Measurements from ENCODE around the gene WDR4.
A peak's percentile ranks its signal among the peaks of the same experiment; 100 is the strongest.
"Not testable (repeated sequence)": the region's sequence is repeated elsewhere in the genome, so short reads cannot be mapped to it uniquely, and the experiment has no call there.

The WDR4 gene, protein sequence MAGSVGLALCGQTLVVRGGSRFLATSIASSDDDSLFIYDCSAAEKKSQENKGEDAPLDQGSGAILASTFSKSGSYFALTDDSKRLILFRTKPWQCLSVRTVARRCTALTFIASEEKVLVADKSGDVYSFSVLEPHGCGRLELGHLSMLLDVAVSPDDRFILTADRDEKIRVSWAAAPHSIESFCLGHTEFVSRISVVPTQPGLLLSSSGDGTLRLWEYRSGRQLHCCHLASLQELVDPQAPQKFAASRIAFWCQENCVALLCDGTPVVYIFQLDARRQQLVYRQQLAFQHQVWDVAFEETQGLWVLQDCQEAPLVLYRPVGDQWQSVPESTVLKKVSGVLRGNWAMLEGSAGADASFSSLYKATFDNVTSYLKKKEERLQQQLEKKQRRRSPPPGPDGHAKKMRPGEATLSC
- total RNA-seq, result 2.3 to 14.1 (median 6.8) reads per million in 18 experiments

DNA sequence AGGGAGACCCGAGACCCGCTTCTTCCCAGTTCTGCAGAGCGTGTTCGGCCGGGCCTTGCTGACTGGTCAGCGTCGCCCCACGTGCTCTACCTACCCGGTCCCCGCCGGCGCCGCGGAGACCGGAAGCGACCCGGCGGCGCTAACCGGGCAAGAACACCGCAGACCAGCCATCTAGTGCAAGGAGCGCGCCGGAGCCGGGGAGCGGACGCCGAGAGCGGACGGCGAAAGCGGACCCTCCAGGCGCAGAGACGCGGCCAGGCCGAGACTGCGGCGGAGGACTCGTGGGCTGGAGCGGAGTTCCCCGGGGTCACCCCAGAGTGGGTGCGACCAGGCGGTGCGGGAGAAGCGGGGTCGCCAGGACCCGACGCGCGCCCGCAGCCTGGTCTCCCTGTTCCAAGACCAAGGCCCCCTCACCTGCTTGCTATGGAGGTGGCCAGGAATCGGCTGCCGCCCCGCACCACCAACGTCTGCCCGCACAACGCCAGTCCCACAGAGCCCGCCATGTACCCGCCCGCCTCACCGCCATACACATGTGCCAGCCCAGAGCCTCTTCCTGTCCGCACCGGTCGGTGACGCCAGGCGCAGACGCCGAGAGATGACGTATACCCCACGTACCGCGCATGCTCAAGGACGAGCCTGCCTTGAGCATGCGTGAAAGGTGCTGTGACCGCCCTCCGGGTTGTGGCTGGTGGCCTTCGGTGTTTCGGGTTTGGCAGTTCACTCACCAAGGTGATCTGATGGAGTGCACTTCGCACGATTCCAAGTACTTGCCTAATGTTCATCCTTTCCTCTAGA is at the start of gene WDR4:
Gene WDR4, minus strand, starts transcription at position 547 of the 795 bp plus-strand sequence. Its CDS starts 44 bp downstream, at position 503.
- DNase-seq, result peak; percentile 99

DNA sequence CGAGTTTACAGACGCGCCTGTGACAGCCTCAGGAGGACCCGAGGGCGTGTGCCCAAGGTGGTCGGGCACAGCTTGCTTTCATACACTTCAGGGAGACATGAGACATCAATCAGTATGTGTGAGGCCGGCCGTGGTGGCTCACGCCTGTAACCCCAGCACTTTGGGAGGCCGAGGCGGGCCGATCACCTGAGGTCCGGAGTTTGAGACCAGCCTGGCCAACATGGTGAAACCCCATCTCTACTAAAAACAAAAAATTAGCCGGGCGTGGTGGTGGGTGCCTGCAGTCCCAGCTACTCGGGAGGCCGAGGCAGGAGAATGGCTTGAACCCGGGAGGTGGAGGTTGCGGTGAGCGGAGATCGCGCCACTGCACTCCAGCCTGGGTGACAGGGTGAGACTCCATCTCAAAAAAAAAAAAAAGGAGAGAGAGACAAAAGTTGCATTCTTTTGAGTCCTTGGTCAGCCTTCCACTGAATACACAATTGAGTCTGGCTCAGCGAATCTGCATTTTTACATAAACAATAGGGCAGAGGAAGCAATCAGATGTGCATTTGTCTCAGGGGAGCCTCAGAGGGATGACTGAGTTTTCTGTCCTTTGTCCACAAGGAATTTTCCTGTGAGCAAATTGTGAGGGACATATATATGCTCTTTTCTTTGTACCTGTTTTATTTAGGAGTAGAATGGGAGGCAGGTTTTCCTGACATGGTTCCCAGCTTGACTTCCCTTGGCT is 48.3 kb upstream of the WDR4 start:
- not testable (repeated sequence) for DNase-seq

DNA sequence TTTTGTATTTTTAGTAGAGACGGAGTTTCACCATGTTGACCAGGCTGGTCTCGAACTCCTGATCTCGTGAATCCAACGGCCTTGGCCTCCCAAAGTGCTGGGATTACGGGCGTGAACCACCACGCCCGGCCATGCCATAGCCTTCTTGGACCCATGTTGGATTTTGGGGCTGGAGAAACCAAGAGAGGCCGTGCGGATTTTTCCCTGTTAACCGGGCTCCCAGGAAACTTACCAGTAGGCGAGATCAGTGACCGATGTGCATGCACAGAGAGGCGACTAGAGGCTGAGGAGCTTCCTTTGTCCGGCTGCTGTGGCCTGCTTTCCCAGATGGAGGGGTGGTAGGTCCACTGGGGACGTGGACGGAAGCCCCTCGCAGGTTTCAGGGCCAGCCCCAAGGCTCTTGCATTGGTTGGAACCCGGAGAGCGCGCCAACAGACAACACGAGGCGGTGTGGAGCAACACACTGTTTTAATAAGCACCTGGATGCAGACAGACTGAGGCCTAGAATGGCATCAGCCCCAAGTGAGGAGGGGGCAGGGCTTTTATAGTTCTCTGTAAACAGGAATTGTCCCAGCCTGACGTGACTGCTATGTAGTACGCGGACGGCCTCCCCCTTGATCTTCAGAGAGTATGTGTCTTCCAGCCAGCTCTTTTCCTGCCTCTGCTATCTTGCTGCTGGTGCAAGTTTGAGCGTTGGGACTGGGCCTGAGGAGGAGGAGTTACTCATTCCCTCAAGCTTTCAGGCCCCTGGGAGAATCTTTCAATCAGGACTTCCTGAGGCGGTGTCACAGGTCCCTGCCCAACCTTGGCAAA is 46.0 kb upstream of the WDR4 start, which contains the start of gene ERVH48-1:
Gene ERVH48-1, minus strand, starts transcription at position 517 of the 813 bp plus-strand sequence. CDS start 6,624 bp downstream, outside the sequence.
- no peak for DNase-seq

DNA sequence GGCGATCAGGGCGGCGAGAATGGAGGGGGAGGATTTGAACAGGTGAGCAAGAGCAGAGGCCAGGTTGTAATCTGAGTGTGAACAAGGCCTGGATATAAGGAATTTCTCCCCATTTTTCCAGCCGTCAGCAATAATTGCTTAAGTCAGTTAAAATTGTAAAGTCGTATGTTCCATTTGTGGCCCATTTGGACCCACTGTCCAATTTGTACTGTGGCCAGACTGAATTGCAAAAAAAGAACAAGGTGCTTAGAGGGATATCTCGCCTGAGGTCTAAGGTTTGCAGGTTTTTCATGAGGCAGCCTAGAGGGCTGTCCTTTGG is 45.1 kb upstream of the WDR4 start:
- DNase-seq, result no peak

DNA sequence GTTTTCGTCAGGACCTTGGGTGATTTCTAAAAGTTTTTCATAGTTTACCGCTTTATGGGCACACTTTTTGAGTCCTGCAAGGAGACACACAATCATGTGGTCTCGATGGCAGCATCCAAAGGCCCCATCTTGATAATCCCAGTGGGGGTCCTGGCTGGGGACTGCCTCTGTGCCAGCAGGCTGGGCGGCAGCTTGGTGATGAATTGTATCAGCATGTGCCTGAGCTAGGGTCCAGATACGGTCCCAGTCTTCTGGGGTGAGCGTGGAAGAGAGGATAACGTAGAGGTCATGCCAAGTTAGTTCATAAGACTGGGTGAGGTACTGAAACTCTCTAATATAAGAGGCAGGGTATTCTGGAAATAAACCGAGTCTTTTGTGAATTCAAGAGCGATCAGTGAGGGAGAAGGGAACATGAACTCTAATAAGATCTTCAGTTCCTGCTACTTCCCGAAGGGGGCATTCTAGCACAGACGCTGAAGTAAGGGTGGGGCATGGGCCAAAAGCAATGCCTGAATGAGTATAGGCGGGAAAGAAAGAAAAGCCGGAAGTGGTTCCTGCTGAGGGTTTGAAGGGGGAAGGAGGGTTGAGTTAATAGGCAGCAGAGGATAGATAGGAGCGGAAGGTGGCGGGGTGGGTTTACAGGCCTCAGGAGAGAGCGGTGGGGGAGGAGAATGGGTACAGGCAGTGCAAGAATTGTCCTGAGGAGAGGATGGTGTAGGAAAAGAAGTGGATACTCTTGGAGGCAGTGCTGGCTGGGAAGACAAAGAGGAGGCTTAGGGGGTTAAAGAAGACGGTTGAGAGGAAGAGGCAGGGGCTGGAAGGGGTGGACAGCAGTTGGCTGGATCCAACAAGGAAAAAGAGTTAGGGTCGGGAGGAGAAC is 44.5 kb upstream of the WDR4 start:
- peak; percentile 84 to 88 for DNase-seq

DNA sequence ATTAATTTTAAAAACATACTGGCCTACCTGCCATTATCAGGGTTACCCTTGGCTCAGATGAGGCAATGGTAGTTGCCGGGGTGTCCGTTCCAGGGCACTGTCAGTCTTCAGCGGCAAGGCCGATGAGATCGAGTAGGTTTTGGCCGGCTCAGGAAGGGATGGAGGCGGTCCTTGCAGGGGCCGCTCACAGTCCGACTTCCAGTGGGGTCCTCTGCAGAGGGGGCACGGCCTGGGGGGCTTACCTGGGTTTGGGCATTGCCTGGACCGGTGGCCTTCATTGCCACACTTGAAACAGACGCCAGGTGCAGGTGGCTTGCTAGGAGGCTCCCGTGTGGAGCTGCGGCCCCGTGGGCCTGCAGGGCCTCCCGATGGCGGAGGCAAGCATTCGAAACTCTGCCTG is 43.6 kb upstream of the WDR4 start:
- DNase-seq, result no peak

DNA sequence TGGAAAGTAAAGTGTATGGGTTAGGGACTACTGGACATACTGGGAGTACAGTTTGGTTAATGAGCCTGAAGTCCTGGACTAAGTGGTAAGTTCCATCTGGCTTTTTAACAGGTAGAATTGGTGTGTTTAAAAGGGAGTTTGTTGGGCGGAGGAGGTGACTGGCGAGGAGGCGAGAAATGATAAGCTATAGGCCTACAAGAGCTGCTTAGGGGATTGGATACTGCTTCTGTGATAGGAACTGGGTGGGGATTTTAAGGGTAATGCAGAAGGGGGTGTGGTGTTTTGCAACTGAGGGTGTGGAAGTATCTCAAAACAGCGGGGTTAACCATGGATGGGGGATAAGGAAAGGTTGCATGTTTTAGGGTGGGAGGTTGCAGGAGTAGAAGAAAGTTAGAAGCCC is 42.6 kb upstream of the WDR4 start:
- no peak for DNase-seq

DNA sequence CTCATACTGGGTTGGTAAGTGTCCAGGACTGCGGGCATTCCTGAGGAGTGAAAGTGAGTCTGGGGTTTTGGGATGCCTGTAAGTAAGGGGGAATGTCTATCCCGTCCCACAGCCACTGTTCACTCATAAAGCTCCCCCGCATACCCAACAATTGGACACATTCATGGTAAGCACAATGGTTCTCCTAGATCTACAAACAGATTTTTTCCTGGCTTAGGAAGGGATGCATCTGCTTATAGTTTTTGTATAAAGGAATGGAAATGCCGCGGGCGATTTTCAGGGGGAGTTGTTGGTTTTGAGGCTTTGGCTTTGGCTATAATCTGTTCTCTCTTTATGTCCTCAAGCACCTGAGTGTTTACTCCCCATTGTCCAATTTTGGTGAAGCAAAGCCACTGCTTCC is 39.0 kb upstream of the WDR4 start:
- no peak for DNase-seq

DNA sequence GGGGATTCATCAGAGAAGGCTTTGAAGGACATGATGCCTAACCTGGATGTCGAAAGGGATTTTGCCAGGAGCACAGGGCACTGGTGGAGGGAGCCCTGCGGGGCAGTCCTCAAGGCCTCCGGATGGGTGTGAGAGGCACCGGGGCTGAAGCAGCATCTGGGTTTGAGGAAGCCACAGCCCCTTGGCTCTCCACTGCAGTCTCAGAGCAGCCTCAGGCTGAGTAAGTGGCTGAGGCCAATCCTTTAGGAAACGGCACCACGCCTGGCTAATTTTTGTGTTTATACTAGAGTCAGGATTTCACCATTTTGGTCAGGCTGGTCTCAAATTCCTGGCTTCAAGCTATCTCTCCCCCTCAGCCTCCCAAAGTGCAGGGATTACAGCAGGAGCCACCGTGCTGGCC is 34.1 kb upstream of the WDR4 start:
- no peak for DNase-seq

DNA sequence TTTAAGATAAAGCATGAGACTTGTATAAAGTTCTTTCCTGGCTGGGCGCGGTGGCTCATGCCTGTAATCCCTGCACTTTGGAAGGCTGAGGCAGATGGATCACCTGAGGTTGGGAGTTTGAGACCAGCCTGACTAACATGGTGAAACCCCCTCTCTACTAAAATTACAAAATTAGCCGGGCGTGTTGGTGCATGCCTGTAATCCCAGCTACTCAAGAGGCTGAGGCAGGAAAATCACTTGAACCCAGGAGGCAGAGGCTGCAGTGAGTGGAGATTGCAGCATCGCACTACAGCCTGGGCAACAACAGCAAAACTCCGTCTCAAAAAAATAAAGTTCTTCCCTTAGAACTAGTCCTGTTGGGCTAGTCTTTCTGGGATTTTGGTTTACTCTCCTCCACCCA is 32.6 kb upstream of the WDR4 start:
- DNase-seq, result not testable (repeated sequence)

DNA sequence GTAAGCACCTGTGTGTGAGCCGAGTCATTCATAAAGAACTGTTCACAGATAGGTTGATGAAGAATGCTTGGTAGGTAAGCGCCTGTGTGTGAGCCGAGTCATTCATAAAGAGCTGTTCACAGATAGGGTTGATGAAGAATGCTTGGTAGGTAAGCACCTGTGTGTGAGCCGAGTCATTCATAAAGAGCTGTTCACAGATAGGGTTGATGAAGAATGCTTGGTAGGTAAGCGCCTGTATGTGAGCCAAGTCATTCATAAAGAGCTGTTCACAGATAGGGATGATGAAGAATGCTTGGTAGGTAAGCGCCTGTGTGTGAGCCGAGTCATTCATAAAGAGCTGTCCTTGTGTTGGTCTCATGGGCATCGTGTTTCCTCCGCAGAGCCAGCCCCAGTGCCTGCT is 29.1 kb upstream of the WDR4 start:
- DNase-seq, result not testable (repeated sequence)

DNA sequence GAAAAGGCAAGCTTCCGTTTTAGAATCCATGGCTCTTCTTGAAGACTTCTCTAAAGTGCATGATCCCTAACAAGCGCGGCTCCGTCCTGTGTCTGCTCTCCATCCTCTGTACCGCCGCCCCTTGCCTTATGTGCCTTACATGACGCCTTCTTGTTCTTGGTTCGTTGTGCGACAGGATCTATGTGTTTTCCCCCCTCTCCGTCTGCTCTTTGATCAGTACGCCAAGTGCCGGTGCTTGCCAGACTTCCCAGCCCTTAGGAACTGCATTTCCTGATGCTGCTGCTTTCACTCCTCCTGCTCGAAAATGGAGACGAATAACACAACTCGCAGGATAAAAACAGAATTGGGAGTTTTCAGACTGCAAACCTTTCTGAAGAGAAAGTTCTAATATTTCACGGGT is 26.9 kb upstream of the WDR4 start:
- no peak for DNase-seq

DNA sequence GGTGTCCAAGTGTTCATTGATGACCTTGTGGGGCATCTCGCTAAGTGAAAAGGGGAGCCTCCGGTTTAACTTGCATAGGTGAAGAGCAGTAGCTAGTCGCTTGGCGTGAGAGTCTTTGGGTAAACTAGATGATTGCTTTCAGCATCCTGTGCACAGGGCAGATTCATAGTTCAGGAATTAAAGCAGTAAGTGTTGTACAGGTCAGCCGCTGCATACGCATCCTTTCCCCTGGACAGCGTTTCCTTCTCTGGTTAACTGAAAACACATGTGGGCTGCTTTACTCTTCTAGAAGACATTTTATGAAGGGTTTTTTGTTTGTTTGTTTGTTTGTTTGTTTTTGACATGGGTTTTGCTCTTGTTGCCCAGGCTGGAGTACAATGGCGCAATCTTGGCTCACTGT is 25.9 kb upstream of the WDR4 start:
- no peak for DNase-seq

DNA sequence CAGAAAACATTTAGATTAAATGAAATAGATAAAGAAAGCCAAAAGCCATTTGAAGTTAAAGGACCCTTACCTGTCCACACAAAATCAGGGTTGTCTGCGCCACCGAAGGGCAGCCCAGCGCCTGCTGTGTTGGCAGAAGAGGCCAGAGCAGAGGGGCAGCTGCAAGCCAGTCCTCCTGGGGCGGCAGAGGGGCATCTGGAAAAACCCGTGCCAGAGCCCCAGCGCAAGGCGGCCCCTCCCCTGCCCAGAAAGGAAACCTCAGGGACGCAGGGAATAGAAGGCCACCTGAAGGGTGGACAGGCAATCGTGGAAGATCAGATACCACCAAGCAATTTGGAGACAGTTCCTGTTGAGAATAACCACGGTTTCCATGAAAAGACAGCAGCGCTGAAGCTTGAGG is 24.5 kb upstream of the WDR4 start:
- no peak for DNase-seq

DNA sequence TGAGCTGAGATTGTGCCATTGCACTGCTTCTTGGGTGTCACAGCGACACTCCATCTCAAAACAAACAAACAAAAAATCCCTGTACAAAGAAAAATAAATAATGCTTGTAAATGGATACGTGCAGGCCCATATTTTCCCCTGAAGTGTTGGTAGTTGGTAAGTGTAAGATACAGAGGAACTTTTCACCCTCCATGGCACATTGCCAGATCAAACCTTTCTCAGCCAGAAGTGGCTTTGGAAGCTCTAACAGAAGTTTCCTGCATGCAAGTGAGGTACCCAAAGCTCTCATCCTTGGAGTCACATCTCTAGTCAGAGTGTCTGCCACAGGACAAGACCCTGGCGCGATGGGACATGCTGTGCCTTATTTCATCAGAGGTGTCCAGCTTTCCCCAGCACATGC is 21.1 kb upstream of the WDR4 start:
- no peak for DNase-seq

DNA sequence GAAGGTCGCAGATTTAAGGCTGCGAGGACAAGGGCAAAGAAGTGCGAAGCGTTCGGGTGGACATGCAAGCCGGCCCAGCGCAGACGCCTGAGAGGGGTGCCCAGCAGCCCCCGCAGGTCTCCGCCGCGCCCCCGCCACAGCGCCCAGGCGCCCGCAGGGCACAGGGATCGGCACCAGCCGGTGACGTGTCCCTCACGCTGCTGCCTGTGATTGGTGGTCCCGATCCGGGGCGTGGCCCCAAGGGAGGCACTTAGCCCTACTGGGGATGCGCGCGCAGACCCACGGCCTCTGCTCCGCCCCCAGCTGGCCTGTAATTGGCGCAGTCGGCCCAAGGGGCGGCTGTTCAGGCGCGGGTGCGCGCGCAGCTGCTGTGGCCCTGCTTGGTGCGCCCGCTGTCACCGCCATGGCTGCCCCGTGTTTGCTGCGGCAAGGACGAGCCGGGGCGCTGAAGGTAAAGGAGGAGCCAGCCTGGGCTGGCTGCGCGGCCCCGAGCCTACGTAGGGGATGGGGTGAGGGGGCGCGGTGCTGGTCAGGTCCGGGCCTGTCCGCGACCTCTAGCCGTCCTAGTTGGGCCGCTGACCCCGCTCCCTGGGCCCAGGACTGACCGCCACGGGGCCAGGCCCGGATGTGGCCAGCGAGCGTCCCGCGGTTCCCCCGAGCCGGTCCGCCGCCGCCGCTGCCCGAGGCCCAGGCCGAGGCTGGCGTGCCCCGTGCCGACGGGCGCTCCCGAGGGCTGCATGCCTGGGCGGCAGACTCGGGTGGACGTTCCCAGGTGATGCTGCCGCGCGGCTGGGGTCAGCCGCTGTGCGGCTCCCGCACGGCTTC is 13.8 kb upstream of the WDR4 start, which contains the start of gene NDUFV3:
Gene NDUFV3, plus strand, starts transcription at position 379 of the 825 bp plus-strand sequence. Its CDS starts 25 bp downstream, at position 404.
- DNase-seq, result peak; percentile 100

DNA sequence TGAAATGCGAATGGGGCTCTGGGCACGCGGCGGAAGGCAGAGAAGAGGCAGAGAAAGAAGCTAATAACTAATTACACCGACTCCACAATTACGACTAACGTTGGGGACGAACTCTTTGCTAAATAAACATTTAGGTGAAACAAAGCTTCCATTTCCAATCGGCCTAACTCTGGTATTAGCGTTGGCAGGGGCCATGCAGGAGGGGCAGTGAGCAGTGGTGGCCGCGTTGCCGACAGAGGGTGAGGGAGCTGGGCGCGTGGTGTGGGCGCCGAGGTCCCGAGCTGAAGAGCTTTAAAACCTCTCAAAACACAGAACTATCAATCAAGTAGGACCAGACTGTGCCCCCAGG is 13.2 kb upstream of the WDR4 start:
- DNase-seq, result no peak

DNA sequence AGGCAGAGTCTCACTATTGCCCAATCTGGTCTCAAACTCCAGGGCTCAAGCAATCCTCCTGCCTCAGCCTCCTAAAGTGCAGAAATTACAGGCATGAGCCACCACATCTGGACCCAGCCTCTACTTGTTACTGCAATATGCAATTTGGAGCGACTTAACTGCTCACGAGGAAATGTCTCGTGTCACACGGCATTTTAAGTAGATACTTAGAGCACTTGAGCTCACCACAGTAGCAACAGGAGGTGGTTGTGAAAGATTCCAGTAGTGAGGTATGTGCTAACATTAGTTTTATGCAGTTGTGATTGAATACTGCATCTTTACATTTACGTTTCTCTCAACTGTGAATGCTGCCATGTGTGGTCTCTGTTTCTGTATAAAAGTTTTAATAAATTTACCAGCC is 8.0 kb upstream of the WDR4 start:
- peak; percentile 7 for DNase-seq

DNA sequence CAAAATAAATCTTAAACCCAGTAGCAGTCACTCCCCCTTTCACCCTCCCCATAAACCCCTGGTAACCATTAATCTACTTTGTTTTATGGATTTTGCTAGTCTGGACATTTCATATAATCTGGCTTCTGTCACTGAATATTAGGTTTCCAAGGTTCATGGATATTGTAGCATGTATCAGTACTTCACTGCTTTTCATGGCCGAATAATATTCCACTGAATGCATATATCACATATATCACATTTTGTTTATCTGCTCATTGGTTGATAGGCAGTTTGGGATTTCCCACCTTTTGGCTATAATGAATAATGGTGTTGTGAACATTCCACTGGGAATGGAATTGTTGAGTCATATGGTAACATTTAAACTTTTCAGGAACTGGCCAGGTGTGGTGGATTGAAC is 4.6 kb upstream of the WDR4 start:
- DNase-seq, result no peak

DNA sequence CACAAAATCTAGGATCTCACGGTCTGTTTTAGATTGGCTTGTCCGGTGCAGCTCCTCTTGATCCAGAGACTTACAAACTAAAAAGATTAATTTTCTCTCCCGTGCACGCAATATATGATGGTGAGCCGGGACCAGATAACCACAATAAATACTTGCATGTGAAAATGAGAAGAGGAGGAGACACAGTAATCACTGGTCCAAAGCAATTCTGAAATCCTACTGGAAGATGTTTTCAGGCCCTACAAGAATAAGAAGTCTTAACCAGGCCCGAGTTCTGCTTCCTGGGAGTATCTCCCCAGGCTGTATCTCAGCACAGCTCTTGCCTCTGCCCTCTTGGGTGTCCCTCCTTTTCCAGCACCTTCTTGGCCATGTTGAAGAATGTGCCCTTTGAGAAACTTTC is 1.0 kb upstream of the WDR4 start:
- DNase-seq, result no peak

DNA sequence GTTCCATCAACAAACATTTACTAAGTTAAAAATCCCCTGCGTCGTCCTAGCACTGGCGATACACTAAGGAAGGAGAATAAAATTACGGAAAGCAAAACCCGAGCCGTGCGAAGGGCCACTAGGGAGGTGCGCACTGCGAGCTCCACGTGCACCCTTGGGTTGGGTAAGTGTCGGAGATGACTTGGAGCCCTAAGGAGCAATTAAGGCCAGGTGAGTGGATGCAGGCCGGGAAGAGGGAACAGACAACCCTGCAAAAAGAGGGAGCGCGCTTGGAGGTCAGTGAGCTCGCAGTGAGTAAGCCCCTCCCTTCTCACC is 704 bp downstream of the WDR4 start:
- DNase-seq, result no peak

All from inflammatory macrophage (primary cell).